Stimulated activated naive CD8-positive, alpha-beta T cell treated with anti-CD3 and anti-CD28 coated beads, Interleukin-15, Interleukin-2, amounts not matched to agents 100 ng/mL and 50 ng/mL, for 24 hours (primary cell): ENCODE measurements around the gene SLC10A6.
"Not testable (repeated sequence)": the region's sequence is repeated elsewhere in the genome, so short reads cannot be mapped to it uniquely, and the experiment has no call there.

ENCODE experiments used
- H3K27ac Mint-ChIP-seq: one replicate; pipeline ENCODE4 v1.8.0; 2021; ENCODE audit warnings: mild to moderate bottlenecking, mixed read lengths
- H3K27me3 Mint-ChIP-seq: one replicate; pipeline ENCODE4 v1.8.0; 2021; ENCODE audit warnings: mixed read lengths
- H3K36me3 Mint-ChIP-seq: one replicate; pipeline ENCODE4 v1.8.0; 2021; ENCODE audit warnings: low read depth, mixed read lengths
- H3K4me1 Mint-ChIP-seq: one replicate; pipeline ENCODE4 v1.8.0; 2021; ENCODE audit warnings: low read depth, mixed read lengths
- H3K4me3 Mint-ChIP-seq: one replicate; pipeline ENCODE4 v1.8.0; 2021; ENCODE audit warnings: mild to moderate bottlenecking, mixed read lengths
- H3K9me3 Mint-ChIP-seq: one replicate; pipeline ENCODE4 v1.8.0; 2021; ENCODE audit warnings: mixed read lengths

The SLC10A6 gene

DNA sequence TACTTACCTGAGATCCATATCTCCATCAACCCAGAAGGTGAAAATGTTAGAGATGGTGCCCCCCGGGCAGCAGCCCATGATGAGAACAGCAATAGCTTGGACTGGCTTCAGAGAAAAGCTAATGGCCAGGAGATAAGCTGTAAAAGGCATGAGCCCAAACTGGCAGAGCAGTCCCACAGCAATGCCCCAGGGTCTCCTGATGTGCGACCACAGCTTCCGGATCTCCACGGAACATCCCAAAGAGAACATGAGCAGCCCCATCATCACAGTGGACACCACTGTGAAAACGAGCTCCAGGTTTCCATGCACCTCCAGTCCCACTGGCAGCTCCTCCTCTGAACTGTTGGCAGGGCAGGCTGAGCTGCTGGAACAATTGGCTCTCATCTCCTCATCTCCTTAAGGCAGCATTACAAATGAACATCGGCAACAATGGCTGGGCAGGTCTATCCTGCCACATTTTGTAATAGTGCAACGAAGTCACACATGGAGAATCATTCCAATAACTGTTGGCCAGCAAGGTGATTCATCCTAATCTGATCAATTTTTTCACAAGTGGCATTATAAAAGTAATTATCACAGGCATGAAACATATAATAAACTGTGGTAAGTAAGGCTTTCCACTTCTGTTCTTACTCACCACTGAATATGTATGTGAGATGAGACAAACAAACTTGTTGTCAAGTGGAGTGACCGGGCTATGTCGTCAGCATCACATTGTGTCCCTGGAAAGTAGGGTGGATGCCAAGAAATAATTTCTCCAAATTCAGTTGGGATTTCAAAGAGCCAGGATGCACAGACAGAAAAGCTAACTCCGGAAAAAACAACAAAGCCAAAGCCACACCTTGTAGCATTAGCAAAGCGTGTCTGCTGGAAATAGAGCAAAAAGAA is at the start of gene SLC10A6:
Gene SLC10A6, minus strand, starts transcription at position 653 of the 888 bp plus-strand sequence. Its CDS starts 269 bp downstream, at position 384.
- no peaks in the 10 kb centered on the region for H3K4me1 Mint-ChIP-seq
- no peaks in the 10 kb centered on the region for H3K36me3 Mint-ChIP-seq
- H3K4me3 Mint-ChIP-seq: no peak within 1 kb of the TSS
- no peak within 1 kb of the TSS for H3K27ac Mint-ChIP-seq
- peaks cover 3% of the 10 kb centered on the region for H3K27me3 Mint-ChIP-seq
- H3K9me3 Mint-ChIP-seq: no peaks in the 10 kb centered on the region

DNA sequence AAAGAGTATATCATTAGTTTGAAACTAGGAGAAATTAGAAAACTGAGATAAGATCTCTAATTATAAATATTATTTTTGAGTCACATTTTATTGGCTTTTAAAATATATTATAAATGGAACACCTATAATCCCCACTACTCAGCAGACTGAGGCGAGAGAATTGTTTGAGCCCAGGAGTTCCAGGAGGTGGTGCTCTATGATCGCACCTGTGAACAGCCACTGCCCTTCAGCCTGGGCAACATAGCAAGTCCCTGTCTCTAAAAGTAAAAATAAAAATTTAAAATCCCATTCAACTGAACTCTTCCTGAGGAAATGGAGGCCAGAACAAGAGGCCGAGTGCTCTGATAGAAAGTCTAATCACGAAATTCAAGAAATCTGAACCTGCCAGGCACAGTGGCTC is 49.4 kb upstream of the SLC10A6 start:
- H3K4me3 Mint-ChIP-seq: no peak overlapping the region
- H3K27ac Mint-ChIP-seq: no peak overlapping the region
- no peaks in the 10 kb centered on the region for H3K36me3 Mint-ChIP-seq
- H3K4me1 Mint-ChIP-seq: no peaks in the 10 kb centered on the region
- no peaks in the 10 kb centered on the region for H3K9me3 Mint-ChIP-seq
- peaks cover 4% of the 10 kb centered on the region for H3K27me3 Mint-ChIP-seq

DNA sequence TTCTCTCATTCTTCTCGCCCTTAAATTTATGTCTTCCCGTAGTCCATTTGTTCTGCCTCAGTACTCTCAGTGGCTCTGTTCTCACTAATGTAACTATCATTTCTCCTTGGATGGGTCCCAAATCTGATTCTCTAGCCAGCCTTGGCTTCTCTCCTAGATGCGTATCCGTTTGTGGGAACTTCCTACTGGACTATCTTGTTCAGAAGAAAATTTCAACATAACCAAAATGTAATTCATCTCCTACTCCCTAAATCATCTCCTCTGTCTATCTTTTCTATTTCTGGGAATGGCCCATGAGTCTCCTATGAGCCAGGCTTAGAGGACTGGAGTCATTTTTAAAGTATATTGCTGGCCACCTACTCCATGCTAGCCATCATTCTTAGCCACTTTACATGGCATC is 47.4 kb upstream of the SLC10A6 start:
- no peaks in the 10 kb centered on the region for H3K9me3 Mint-ChIP-seq
- H3K4me1 Mint-ChIP-seq: peaks cover 2% of the 10 kb centered on the region
- H3K36me3 Mint-ChIP-seq: no peaks in the 10 kb centered on the region
- H3K27me3 Mint-ChIP-seq: peaks cover 9% of the 10 kb centered on the region
- no peak overlapping the region for H3K4me3 Mint-ChIP-seq
- no peak overlapping the region for H3K27ac Mint-ChIP-seq

- peaks cover 16% of the 10 kb centered on the region for H3K27me3 Mint-ChIP-seq
- H3K4me3 Mint-ChIP-seq: no peak overlapping the region
- H3K4me1 Mint-ChIP-seq: peaks cover 8% of the 10 kb centered on the region
- no peaks in the 10 kb centered on the region for H3K36me3 Mint-ChIP-seq
- no peak overlapping the region for H3K27ac Mint-ChIP-seq
- no peaks in the 10 kb centered on the region for H3K9me3 Mint-ChIP-seq
Measured at GRCh38 chr4:86895692-86896488, 46.7 kb upstream of the SLC10A6 start.

- Mint-ChIP-seq H3K9me3 (no peaks in the 10 kb centered on the region), H3K4me3 (no peak overlapping the region), H3K36me3 (no peaks in the 10 kb centered on the region), H3K4me1 (peaks cover 8% of the 10 kb centered on the region), H3K27me3 (peaks cover 21% of the 10 kb centered on the region), H3K27ac (no peak overlapping the region)
Measured at GRCh38 chr4:86894455-86894854, 45.3 kb upstream of the SLC10A6 start.

DNA sequence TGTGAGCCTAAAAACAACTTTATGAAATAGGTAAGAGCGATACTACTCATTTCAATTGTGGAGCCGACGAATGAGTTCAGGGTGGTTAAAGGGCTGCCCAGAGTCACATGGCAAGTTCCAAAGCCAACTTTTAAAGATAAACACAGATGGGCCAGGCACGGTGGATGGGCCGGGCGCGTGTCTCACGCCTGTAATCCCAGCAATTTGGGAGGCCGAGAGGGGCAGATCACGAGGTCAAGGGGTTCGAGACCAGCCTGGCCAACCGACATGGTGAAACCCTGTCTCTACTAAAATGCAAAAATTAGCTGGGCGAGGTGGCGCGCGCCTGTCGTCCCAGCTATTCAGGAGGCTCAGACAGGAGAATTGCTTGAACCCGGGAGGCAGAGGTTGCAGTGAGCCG is 44.0 kb upstream of the SLC10A6 start:
- Mint-ChIP-seq H3K4me3 (peak overlapping the region; percentile 13), H3K27me3 (peaks cover 21% of the 10 kb centered on the region), H3K9me3 (no peaks in the 10 kb centered on the region), H3K36me3 (no peaks in the 10 kb centered on the region), H3K4me1 (peaks cover 8% of the 10 kb centered on the region), H3K27ac (no peak overlapping the region)

DNA sequence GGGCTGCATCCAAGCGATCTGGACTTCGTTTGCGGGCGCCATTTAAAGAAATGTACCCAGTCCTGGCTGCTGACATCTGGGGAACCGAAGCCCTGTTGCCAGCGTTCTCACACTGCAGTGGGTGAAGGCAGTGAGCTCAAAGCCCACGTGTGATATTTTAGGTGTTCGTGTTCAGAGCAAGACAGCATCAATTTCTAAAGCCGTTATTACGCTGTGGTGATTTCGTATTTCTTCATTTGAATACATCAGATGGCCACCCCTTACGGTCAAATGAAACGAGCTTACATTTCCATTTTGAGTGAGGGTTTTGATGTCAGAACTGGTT is 43.4 kb upstream of the SLC10A6 start:
- Mint-ChIP-seq H3K4me3 (peak overlapping the region; percentile 13), H3K27ac (no peak overlapping the region), H3K36me3 (no peaks in the 10 kb centered on the region), H3K4me1 (peaks cover 8% of the 10 kb centered on the region), H3K27me3 (peaks cover 21% of the 10 kb centered on the region), H3K9me3 (no peaks in the 10 kb centered on the region)

GRCh38 chr4:86891762-86892635 is 42.8 kb upstream of the SLC10A6 start, which contains the start of gene C4orf36:
Gene C4orf36 (minus strand): TSS chr4:86892422. CDS start chr4:86891520, 902 bp downstream.
- H3K27ac Mint-ChIP-seq: peak within 1 kb of the TSS; percentile 41
- peaks cover 8% of the 10 kb centered on the region for H3K4me1 Mint-ChIP-seq
- H3K27me3 Mint-ChIP-seq: peaks cover 21% of the 10 kb centered on the region
- H3K9me3 Mint-ChIP-seq: no peaks in the 10 kb centered on the region
- peak within 1 kb of the TSS; percentile 80 for H3K4me3 Mint-ChIP-seq
- H3K36me3 Mint-ChIP-seq: no peaks in the 10 kb centered on the region

GRCh38 chr4:86890790-86891189 is 41.6 kb upstream of the SLC10A6 start:
- no peak overlapping the region for H3K27ac Mint-ChIP-seq
- H3K9me3 Mint-ChIP-seq: no peaks in the 10 kb centered on the region
- H3K4me1 Mint-ChIP-seq: peaks cover 8% of the 10 kb centered on the region
- H3K27me3 Mint-ChIP-seq: peaks cover 21% of the 10 kb centered on the region
- peak overlapping the region; percentile 80 for H3K4me3 Mint-ChIP-seq
- no peaks in the 10 kb centered on the region for H3K36me3 Mint-ChIP-seq

- Mint-ChIP-seq H3K36me3 (no peaks in the 10 kb centered on the region), H3K27me3 (no peaks in the 10 kb centered on the region)
Measured at GRCh38 chr4:86879641-86880040, 30.5 kb upstream of the SLC10A6 start.

GRCh38 chr4:86878640-86879039 is 29.5 kb upstream of the SLC10A6 start:
- Mint-ChIP-seq H3K4me1 (no peaks in the 10 kb centered on the region), H3K4me3 (no peak overlapping the region), H3K27ac (no peak overlapping the region), H3K27me3 (no peaks in the 10 kb centered on the region), H3K9me3 (peaks cover 15% of the 10 kb centered on the region), H3K36me3 (no peaks in the 10 kb centered on the region)

More at GRCh38 chr4:86879641-86880040, 30.5 kb upstream of the SLC10A6 start:
- Mint-ChIP-seq H3K4me3 (no peak overlapping the region), H3K9me3 (peaks cover 15% of the 10 kb centered on the region), H3K27ac (no peak overlapping the region), H3K4me1 (no peaks in the 10 kb centered on the region)

DNA sequence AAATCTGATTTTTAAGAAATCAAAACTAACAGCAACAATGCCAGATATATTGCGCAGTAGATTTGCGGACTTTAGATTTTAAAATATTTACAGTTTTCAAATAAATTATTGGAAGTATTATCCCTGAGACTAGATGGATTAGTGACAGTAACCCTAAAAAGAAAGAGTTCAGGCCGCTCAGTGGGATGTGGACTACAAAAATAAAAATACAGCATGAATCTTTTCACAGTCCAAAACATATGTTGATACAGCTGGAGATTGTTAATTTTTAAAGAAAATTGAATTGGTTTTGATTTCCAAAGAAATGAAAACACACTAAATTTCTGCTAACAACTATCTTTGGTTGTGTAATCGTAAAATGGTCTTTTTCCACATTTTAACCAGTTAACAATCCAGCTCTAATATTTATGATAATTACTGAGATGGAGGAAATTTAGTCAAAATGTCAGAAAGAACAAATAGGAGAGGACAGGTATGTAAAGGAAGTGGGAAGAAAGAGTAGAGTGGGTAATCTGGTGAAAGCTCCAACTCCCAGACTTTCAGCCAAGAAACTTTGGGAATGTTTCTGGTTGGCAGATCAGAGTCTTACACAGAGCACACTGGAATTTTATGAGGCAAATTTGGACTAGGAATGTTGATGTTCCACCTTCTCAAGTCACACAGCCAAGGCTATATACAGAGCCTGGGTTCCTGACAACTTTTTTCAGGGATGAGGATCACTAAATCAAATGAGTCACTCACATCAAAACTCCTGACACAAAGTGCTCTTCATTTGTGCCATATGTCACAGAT is 27.9 kb upstream of the SLC10A6 start:
- no peaks in the 10 kb centered on the region for H3K36me3 Mint-ChIP-seq
- H3K27me3 Mint-ChIP-seq: no peaks in the 10 kb centered on the region
- H3K9me3 Mint-ChIP-seq: peaks cover 15% of the 10 kb centered on the region
- no peaks in the 10 kb centered on the region for H3K4me1 Mint-ChIP-seq
- no peak overlapping the region for H3K4me3 Mint-ChIP-seq
- no peak overlapping the region for H3K27ac Mint-ChIP-seq

DNA sequence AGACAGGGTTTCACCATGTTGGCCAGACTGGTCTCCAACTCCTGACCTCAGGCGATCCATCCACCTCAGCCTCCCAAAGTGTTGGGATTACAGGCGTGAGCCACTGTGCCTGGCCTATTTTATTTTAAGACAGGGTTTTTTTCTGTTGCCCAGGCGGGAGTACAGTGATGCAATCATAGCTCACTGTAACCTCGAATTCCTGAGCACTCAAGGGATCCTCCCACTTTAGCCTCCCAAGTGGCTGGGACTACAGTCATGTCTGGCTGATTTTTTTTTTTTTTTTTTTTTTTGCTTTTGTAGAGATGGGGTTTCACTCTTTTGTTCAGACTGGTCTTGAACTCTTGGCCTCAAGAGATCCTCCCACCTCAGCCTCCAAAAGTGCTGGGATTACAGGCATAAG is 26.3 kb upstream of the SLC10A6 start:
- not testable (repeated sequence) for H3K4me1 Mint-ChIP-seq, H3K4me3 Mint-ChIP-seq, H3K36me3 Mint-ChIP-seq, H3K27ac Mint-ChIP-seq, H3K27me3 Mint-ChIP-seq
- H3K9me3 Mint-ChIP-seq: peaks cover 15% of the 10 kb centered on the region

DNA sequence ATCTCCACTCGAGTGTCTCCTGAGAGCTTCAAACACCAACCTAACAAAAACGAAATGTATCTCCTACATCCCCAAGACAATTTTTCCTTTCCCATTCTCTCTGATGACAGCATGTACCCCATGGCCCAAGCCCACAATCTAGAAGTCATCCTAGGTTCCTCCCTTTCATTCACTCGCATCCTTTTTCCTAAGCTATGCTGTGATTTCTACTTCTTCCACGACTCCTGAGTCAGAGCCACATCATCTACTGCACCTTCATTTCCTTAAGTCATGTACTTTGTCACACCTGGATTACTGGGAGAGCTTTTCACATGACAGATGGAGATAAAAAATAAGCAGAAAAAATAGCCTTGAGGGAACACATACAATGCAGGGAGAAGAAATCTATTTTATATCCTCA is 23.0 kb upstream of the SLC10A6 start:
- H3K4me1 Mint-ChIP-seq: no peaks in the 10 kb centered on the region
- H3K4me3 Mint-ChIP-seq: no peak overlapping the region
- no peaks in the 10 kb centered on the region for H3K27me3 Mint-ChIP-seq
- no peaks in the 10 kb centered on the region for H3K36me3 Mint-ChIP-seq
- H3K27ac Mint-ChIP-seq: no peak overlapping the region
- no peaks in the 10 kb centered on the region for H3K9me3 Mint-ChIP-seq
